A549 (cell line): ENCODE results near the gene IDH3B. TPM values are rescaled to one million over a fixed set of nuclear protein-coding genes. Genes with fewer than 3 reads are reported as not detected.

Experiments
- ATAC-seq, 2 experiments: fragments of 200-7000 bp in 1 of 2; fragments of >200 bp in 1 of 2; cut with Nextera tagmentation in 1 of 2; cut with Tn5 transposase in 1 of 2; 3 replicates each; pipeline versions ENCODE4 v1.8.0 to v1.9.1; 2018 to 2020; ENCODE audit warnings: mild to moderate bottlenecking in 1 of 2, moderate library complexity in 1 of 2
- CTCF ChIA-PET: fragments of 300-600 bp; sonication (Branson Sonifier 250); formaldehyde crosslinking; extraction: SDS; loops from one replicate; lab custom pipeline; 2021; ENCODE audit warnings: antibody characterized with exemption, inconsistent platforms; lab: Yijun Ruan, JAX
- POLR2A ChIA-PET: fragments of 350-600 bp; formaldehyde crosslinking; extraction: SDS; loops from one replicate; lab custom pipeline; 2021; ENCODE audit warnings: antibody characterized with exemption, inconsistent platforms; lab: Yijun Ruan, JAX
- DNase-seq, 2 experiments: peaks; one replicate each; pipeline versions ENCODE4 v3.0.0 to v3.0.0-alpha.2; 2011 to 2016; ENCODE audit warnings: low read depth in 1 of 2, low spot score in 1 of 2
- FAIRE-seq: peaks from 2 replicates; lab custom pipeline; 2011; peaks lifted over from hg19 to GRCh38; lab: Jason Lieb, UNC
- H3K27ac ChIP-seq, 2 experiments: fragments of >200 bp; sonication (Bioruptor Twin); formaldehyde crosslinking; 3 replicates each; pipeline ENCODE4 v1.5.1; 2016 to 2017
- H3K4me1 ChIP-seq: fragments of >200 bp; sonication (Bioruptor Twin); formaldehyde crosslinking; 3 replicates; pipeline ENCODE4 v1.6.1; 2016
- H3K4me2 ChIP-seq: fragments of >200 bp; sonication (Bioruptor Twin); formaldehyde crosslinking; 3 replicates; pipeline ENCODE4 v1.6.1; 2016
- H3K4me3 ChIP-seq: fragments of >200 bp; sonication (Bioruptor Twin); formaldehyde crosslinking; 3 replicates; pipeline ENCODE4 v1.5.1; 2016
- H3K9me3 ChIP-seq: fragments of >200 bp; sonication (Bioruptor Twin); formaldehyde crosslinking; 3 replicates; pipeline ENCODE4 v1.6.1; 2016
- CEBPB ChIP-seq, 2 experiments: fragments of >200 bp in 1 of 2; sonication (Bioruptor Twin) in 1 of 2; formaldehyde crosslinking in 1 of 2; IDR thresholded peaks; 2 replicates each; pipeline ENCODE4 v1.6.1; 2012 to 2016
- CTCF ChIP-seq: fragments of >200 bp; sonication (Bioruptor Twin); formaldehyde crosslinking; IDR thresholded peaks from 3 replicates; pipeline ENCODE4 v1.5.1; 2016
- E2F6 ChIP-seq: IDR thresholded peaks from 2 replicates; pipeline ENCODE4 v1.6.1; 2012; ENCODE audit warnings: low read depth, borderline replicate concordance
- EP300 ChIP-seq, 2 experiments: fragments of >200 bp; sonication (Bioruptor Twin); formaldehyde crosslinking; IDR thresholded peaks; 2 replicates in 1 of 2; 3 replicates in 1 of 2; pipeline ENCODE4 v1.6.1; 2016 to 2017
- HES2 ChIP-seq: fragments of >200 bp; sonication (Bioruptor Twin); formaldehyde crosslinking; IDR thresholded peaks from 2 replicates; pipeline ENCODE4 v1.6.1; 2016
- HOXA7 ChIP-seq: fragments of 250-450 bp; sonication (Bioruptor Pico); IDR thresholded peaks from 2 replicates; pipeline ENCODE4 v1.5.0; 2020; ENCODE audit warnings: mild to moderate bottlenecking, moderate library complexity
- NFE2L2 ChIP-seq: fragments of 150-350 bp; conservative IDR thresholded peaks from 2 replicates; pipeline ENCODE4 v1.6.1; 2014; ENCODE audit warnings: low read length
- PHF8 ChIP-seq: fragments of 200-600 bp; sonication (generic); IDR thresholded peaks from 2 replicates; pipeline ENCODE4 v1.6.1; 2016; ENCODE audit warnings: low read depth, mild to moderate bottlenecking, antibody characterized with exemption, moderate library complexity, borderline replicate concordance
- RAD21 ChIP-seq, 2 experiments: fragments of >200 bp in 1 of 2; sonication (Bioruptor Twin) in 1 of 2; formaldehyde crosslinking in 1 of 2; IDR thresholded peaks in 1 of 2; conservative IDR thresholded peaks in 1 of 2; 2 replicates in 1 of 2; 3 replicates in 1 of 2; pipeline ENCODE4 v1.6.1; 2012 to 2018; ENCODE audit warnings: inconsistent platforms in 1 of 2
- RCOR1 ChIP-seq: fragments of 150-350 bp; IDR thresholded peaks from 2 replicates; pipeline ENCODE4 v1.6.1; 2014; ENCODE audit warnings: antibody characterized with exemption, low read length, low read depth
- RFX5 ChIP-seq: fragments of 450-650 bp; IDR thresholded peaks from 2 replicates; pipeline ENCODE4 v1.7.1; 2014; ENCODE audit warnings: antibody characterized with exemption, mild to moderate bottlenecking, moderate library complexity
- SMC3 ChIP-seq: fragments of >200 bp; sonication (Bioruptor Twin); formaldehyde crosslinking; IDR thresholded peaks from 3 replicates; pipeline ENCODE4 v1.6.1; 2018; ENCODE audit warnings: inconsistent platforms
- USF2 ChIP-seq: fragments of 450-650 bp; IDR thresholded peaks from 2 replicates; pipeline ENCODE4 v1.6.1; 2014; ENCODE audit warnings: antibody characterized with exemption
- ZFP36 ChIP-seq: fragments of 450-650 bp; IDR thresholded peaks from 2 replicates; pipeline ENCODE4 v1.6.1; 2014; ENCODE audit warnings: borderline replicate concordance; ENCODE audit not compliant: partially characterized antibody
- WGBS: methylation state at CpG from one replicate; pipeline ENCODE4 v1.1.6; 2017; ENCODE audit errors: missing lambda C conversion rate; 5-methylcytosine and 5-hydroxymethylcytosine counted together
- polyA plus RNA-seq, 4 experiments: library from polyadenylated mRNA; depleted of rRNA in 3 of 4; stranded (reverse); fragments of >200 nt; fragmentation: RNase III in 1 of 4; extraction: RNeasy Plus Mini Kit Qiagen cat#74134 plus additional on column Dnase treatment in 1 of 4; gene quantifications; 2 replicates in 3 of 4; 3 replicates in 1 of 4; pipeline ENCODE4 v1.2.3, GENCODE V29; 2011 to 2017

IDH3B gene
- polyA plus RNA-seq, 2 of the 4 experiments (the other 2 are of a cell fraction): 154 to 200 TPM

GRCh38 chr20:2690718-2691117 lies 26.7 kb upstream of the IDH3B start (continued):
- no peak for TF ChIP-seq PHF8

GRCh38 chr20:2690213-2690612 lies 26.2 kb upstream of the IDH3B start:
- no peak for DNase-seq
- POLR2A ChIA-PET: no interaction called here
- WGBS: 43% methylated on average over 3 of the region's 3 CpGs
- ATAC-seq: no peak
- Histone ChIP-seq H3K9me3 (no peaks in the 10 kb centered on the region), H3K4me1 (peaks cover 8% of the 10 kb centered on the region; the same call in 1 of the 3 replicates), H3K4me2 (no peak overlapping the region), H3K27ac (no peak overlapping the region), H3K4me3 (no peak overlapping the region)
- no peak for FAIRE-seq
- TF ChIP-seq E2F6: no peak
- no peak for TF ChIP-seq EP300 (IDR thresholded peaks at IDR 0.05)
- no peak for TF ChIP-seq CEBPB (IDR thresholded peaks at IDR 0.05)
- TF ChIP-seq RFX5: no peak
- no peak for TF ChIP-seq HOXA7 (CRISPR knock-in tag)
- no peak for TF ChIP-seq USF2
- no peak for TF ChIP-seq CTCF
- no peak for TF ChIP-seq ZFP36
- no peak for TF ChIP-seq HES2
- CTCF ChIA-PET: interaction anchor here (1.2 to 4.4 kb wide), 5 partner anchors 51 to 237 kb away, joined by 5 to 22 read pairs (median 17); no protein-coding TSS in a partner anchor

- DNase-seq: peak in 1 of 2 experiments; percentile 59
- WGBS: 44% methylated on average over 18 of the region's 18 CpGs
- ChIA-PET CTCF (interaction anchor here (0.6 to 5.2 kb wide), 18 partner anchors 8 to 426 kb away, joined by 3 to 60 read pairs (median 4); no protein-coding TSS in a partner anchor), POLR2A (no interaction called here)
- 0 out of 3 replicates have a peak, but pooled peaks cover 3% of the 10 kb centered on the region for H3K4me1 ChIP-seq
- H3K4me2 ChIP-seq: no peak overlapping the region
- TF ChIP-seq SMC3 (peak; percentile 24; the same call in 1 of the 3 replicates), RCOR1 (no peak), RAD21 (conservative IDR thresholded peaks at IDR 0.05 in 1 of 2, IDR thresholded peaks at IDR 0.05 in 1 of 2) (peak; percentile 61 to 71), CTCF (peak; percentile 51), NFE2L2 (no peak)
- peak in 1 of 2 experiments; percentile 65; a peak in 3 of 6 replicates for ATAC-seq
- no peaks in the 10 kb centered on the region for H3K9me3 ChIP-seq
- no peak overlapping the region for H3K27ac ChIP-seq
- no peak for FAIRE-seq
- no peak overlapping the region for H3K4me3 ChIP-seq
Observed at GRCh38 chr20:2688041-2688591, 24.1 kb upstream of the IDH3B start.
